Neural progenitor cell (in vitro differentiated cells): Measurements from ENCODE around the gene BIRC6. TPM values are rescaled to one million over a fixed set of nuclear protein-coding genes. Genes with fewer than 3 reads are reported as not detected.
A peak's percentile ranks its signal among the peaks of the same experiment; 100 is the strongest.
"Not testable (repeated sequence)": the region's sequence is repeated elsewhere in the genome, so short reads cannot be mapped to it uniquely, and the experiment has no call there.

Experiments used
- DNase-seq: peaks from one replicate; pipeline ENCODE4 v3.0.0-alpha.2; 2016; ENCODE audit warnings: low spot score
- H2AFZ ChIP-seq: fragments of 200-600 bp; sonication (generic); replicated peaks from 2 replicates; pipeline ENCODE4 v1.6.1; 2016; ENCODE audit warnings: antibody characterized with exemption
- H3F3A ChIP-seq: fragments of 200-600 bp; sonication (generic); 2 replicates; pipeline ENCODE4 v1.6.1; 2016; ENCODE audit warnings: antibody characterized with exemption, low read depth
- H3K27ac ChIP-seq: fragments of 200-600 bp; sonication (generic); 2 replicates; pipeline ENCODE4 v1.5.1; 2016; ENCODE audit warnings: mild to moderate bottlenecking
- H3K27me3 ChIP-seq: fragments of 200-600 bp; sonication (generic); 2 replicates; pipeline ENCODE4 v1.6.1; 2016; ENCODE audit warnings: mild to moderate bottlenecking, moderate library complexity
- H3K36me3 ChIP-seq: fragments of 200-600 bp; sonication (generic); 2 replicates; pipeline ENCODE4 v1.5.1; 2016
- H3K4me1 ChIP-seq: fragments of 200-600 bp; sonication (generic); 2 replicates; pipeline ENCODE4 v1.6.1; 2016; ENCODE audit warnings: mixed run types
- H3K4me2 ChIP-seq: fragments of 200-600 bp; sonication (generic); 2 replicates; pipeline ENCODE4 v1.6.1; 2016
- H3K4me3 ChIP-seq: fragments of 200-600 bp; sonication (generic); 2 replicates; pipeline ENCODE4 v1.5.1; 2016
- H3K79me2 ChIP-seq: fragments of 200-600 bp; sonication (generic); 2 replicates; pipeline ENCODE4 v1.6.1; 2016; ENCODE audit warnings: low read depth
- H3K9ac ChIP-seq: fragments of 200-600 bp; sonication (generic); 2 replicates; pipeline ENCODE4 v1.6.1; 2016
- H3K9me3 ChIP-seq: fragments of 200-600 bp; sonication (generic); 2 replicates; pipeline ENCODE4 v1.5.1; 2016; ENCODE audit warnings: low read depth
- H4K20me1 ChIP-seq: fragments of 200-600 bp; sonication (generic); 2 replicates; pipeline ENCODE4 v1.6.1; 2016; ENCODE audit warnings: low read depth
- H3K27ac Mint-ChIP-seq: 3 replicates; pipeline ENCODE4 v1.8.0; 2021; ENCODE audit warnings: mixed read lengths
- H3K27me3 Mint-ChIP-seq: 2 replicates; pipeline ENCODE4 v1.8.0; 2022; ENCODE audit warnings: low read depth, mild to moderate bottlenecking, inconsistent platforms, moderate library complexity, mixed read lengths; ENCODE audit not compliant: insufficient read depth
- H3K36me3 Mint-ChIP-seq: 3 replicates; pipeline ENCODE4 v1.8.0; 2021; ENCODE audit warnings: mixed read lengths
- H3K4me1 Mint-ChIP-seq: 3 replicates; pipeline ENCODE4 v1.8.0; 2021; ENCODE audit warnings: mixed read lengths
- H3K4me3 Mint-ChIP-seq: 3 replicates; pipeline ENCODE4 v1.8.0; 2021; ENCODE audit warnings: mild to moderate bottlenecking, moderate library complexity, mixed read lengths
- H3K9me3 Mint-ChIP-seq: 3 replicates; pipeline ENCODE4 v1.8.0; 2020; ENCODE audit warnings: mixed read lengths
- CTCF ChIP-seq: fragments of 200-600 bp; sonication (generic); IDR thresholded peaks from 2 replicates; pipeline ENCODE4 v1.5.1; 2017; ENCODE audit warnings: antibody characterized with exemption, mild to moderate bottlenecking
- EZH2 ChIP-seq: fragments of 200-600 bp; sonication (generic); IDR thresholded peaks from 2 replicates; pipeline ENCODE4 v1.6.1; 2017; ENCODE audit warnings: antibody characterized with exemption, mild to moderate bottlenecking, moderate library complexity
- EZH2phosphoT487 ChIP-seq: fragments of 200-600 bp; sonication (generic); IDR thresholded peaks from 2 replicates; pipeline ENCODE4 v1.6.1; 2017; ENCODE audit warnings: antibody characterized with exemption
- total RNA-seq: library from RNA; depleted of rRNA; stranded (reverse); fragments of >200 nt; gene quantifications from 2 replicates; pipeline ENCODE4 v1.2.3, GENCODE V29; 2015; ENCODE audit warnings: low replicate concordance

BIRC6 gene
- total RNA-seq = 69.4 and 105 TPM in 2 replicates

GRCh38 chr2:32356681-32357317 lies at the start of gene BIRC6:
BIRC6 (plus strand) TSS chr2:32357023; CDS start chr2:32357162, 139 bp downstream.
- H4K20me1 ChIP-seq = peaks cover 22% of the 10 kb centered on the region
- H3K9ac ChIP-seq = peak within 1 kb of the TSS; percentile 87
- H3K36me3 ChIP-seq = no peaks in the 10 kb centered on the region
- peaks cover 26% of the 10 kb centered on the region for H3F3A ChIP-seq
- H3K27me3 ChIP-seq = no peaks in the 10 kb centered on the region
- Mint-ChIP-seq H3K27ac (peak within 1 kb of the TSS; percentile 94), H3K27me3 (no peaks in the 10 kb centered on the region), H3K36me3 (peaks cover 5% of the 10 kb centered on the region), H3K9me3 (no peaks in the 10 kb centered on the region), H3K4me1 (peaks cover 20% of the 10 kb centered on the region), H3K4me3 (peak within 1 kb of the TSS; percentile 94)
- H3K9me3 ChIP-seq = no peaks in the 10 kb centered on the region
- peak; percentile 98 for DNase-seq
- peaks cover 46% of the 10 kb centered on the region for H3K79me2 ChIP-seq
- H3K4me1 ChIP-seq = peaks cover 9% of the 10 kb centered on the region
- peak within 1 kb of the TSS; percentile 94 for H3K27ac ChIP-seq
- H2AFZ ChIP-seq = peak within 1 kb of the TSS; percentile 67
- H3K4me2 ChIP-seq = peak within 1 kb of the TSS; percentile 97
- H3K4me3 ChIP-seq = peak within 1 kb of the TSS; percentile 95
- TF ChIP-seq EZH2phosphoT487 = peak; percentile 54
- TF ChIP-seq EZH2 = no peak
- TF ChIP-seq CTCF = no peak

- H3K36me3 Mint-ChIP-seq = peaks cover 4% of the 10 kb centered on the region
- Histone ChIP-seq H3K9me3 (no peaks in the 10 kb centered on the region), H3K4me3 (no peak overlapping the region)
Observed at GRCh38 chr2:32310577-32310976, 46.2 kb upstream of the BIRC6 start.

GRCh38 chr2:32314886-32315285 lies 41.9 kb upstream of the BIRC6 start:
- peaks cover 2% of the 10 kb centered on the region for H3K27me3 Mint-ChIP-seq
- no peak overlapping the region for H3K27ac Mint-ChIP-seq

More at GRCh38 chr2:32310577-32310976, 46.2 kb upstream of the BIRC6 start:
- no peak for DNase-seq
- Histone ChIP-seq H3K4me1 (no peaks in the 10 kb centered on the region), H3K4me2 (no peak overlapping the region), H3F3A (no peaks in the 10 kb centered on the region), H2AFZ (no peak overlapping the region), H3K79me2 (no peaks in the 10 kb centered on the region), H4K20me1 (no peaks in the 10 kb centered on the region), H3K27me3 (no peaks in the 10 kb centered on the region), H3K27ac (no peak overlapping the region), H3K36me3 (no peaks in the 10 kb centered on the region), H3K9ac (no peak overlapping the region)
- H3K27me3 Mint-ChIP-seq = peaks cover 3% of the 10 kb centered on the region
- TF ChIP-seq CTCF (no peak), EZH2phosphoT487 (no peak), EZH2 (no peak)
- H3K4me3 Mint-ChIP-seq = no peak overlapping the region
- no peak overlapping the region for H3K27ac Mint-ChIP-seq
- no peaks in the 10 kb centered on the region for H3K4me1 Mint-ChIP-seq
- no peaks in the 10 kb centered on the region for H3K9me3 Mint-ChIP-seq

GRCh38 chr2:32328679-32329078 lies 28.1 kb upstream of the BIRC6 start:
- H3K36me3 ChIP-seq, DNase-seq, H3K4me1 ChIP-seq, H3K9ac ChIP-seq, H3K4me2 ChIP-seq, H3K4me3 Mint-ChIP-seq, H3K4me1 Mint-ChIP-seq, H3K27ac ChIP-seq, H3K79me2 ChIP-seq, H4K20me1 ChIP-seq, H3K4me3 ChIP-seq, H3K9me3 Mint-ChIP-seq, H3K27me3 ChIP-seq, H2AFZ ChIP-seq, H3K27me3 Mint-ChIP-seq, H3F3A ChIP-seq, H3K36me3 Mint-ChIP-seq, H3K9me3 ChIP-seq, H3K27ac Mint-ChIP-seq: not testable (repeated sequence)

More at GRCh38 chr2:32314886-32315285, 41.9 kb upstream of the BIRC6 start:
- no peak for DNase-seq
- no peak overlapping the region for H2AFZ ChIP-seq
- no peak overlapping the region for H3K4me3 ChIP-seq
- TF ChIP-seq EZH2 = no peak
- TF ChIP-seq EZH2phosphoT487 = no peak
- TF ChIP-seq CTCF = no peak
- no peak overlapping the region for H3K4me3 Mint-ChIP-seq
- no peaks in the 10 kb centered on the region for H3K4me1 Mint-ChIP-seq
- no peak overlapping the region for H3K4me2 ChIP-seq
- no peaks in the 10 kb centered on the region for H3K9me3 Mint-ChIP-seq
- no peak overlapping the region for H3K9ac ChIP-seq
- no peaks in the 10 kb centered on the region for H4K20me1 ChIP-seq
- no peaks in the 10 kb centered on the region for H3K27me3 ChIP-seq
- no peaks in the 10 kb centered on the region for H3K4me1 ChIP-seq
- no peaks in the 10 kb centered on the region for H3F3A ChIP-seq
- no peaks in the 10 kb centered on the region for H3K9me3 ChIP-seq
- H3K36me3 Mint-ChIP-seq = peaks cover 2% of the 10 kb centered on the region
- H3K79me2 ChIP-seq = no peaks in the 10 kb centered on the region
- no peaks in the 10 kb centered on the region for H3K36me3 ChIP-seq
- H3K27ac ChIP-seq = no peak overlapping the region

- H2AFZ ChIP-seq, H3K9me3 Mint-ChIP-seq, DNase-seq, H3K4me3 Mint-ChIP-seq, H3K4me3 ChIP-seq, H3K9ac ChIP-seq, H3K4me1 Mint-ChIP-seq, H3K4me1 ChIP-seq, H3K4me2 ChIP-seq, H3K27ac Mint-ChIP-seq, H3K9me3 ChIP-seq, H3K36me3 ChIP-seq, H3K27me3 Mint-ChIP-seq, H3K36me3 Mint-ChIP-seq, H3K27ac ChIP-seq, H3K79me2 ChIP-seq, H3K27me3 ChIP-seq, H3F3A ChIP-seq, H4K20me1 ChIP-seq: not testable (repeated sequence)
Observed at GRCh38 chr2:32329180-32329980, 27.4 kb upstream of the BIRC6 start.
